Amniotic stem cell (primary cell): ENCODE results near the gene NDUFAF4.
A peak's percentile ranks its signal among the peaks of the same experiment; 100 is the strongest.

Experiments
- DNase-seq: peaks from one replicate; lab custom pipeline; 2025; lab: John Stamatoyannopoulos, UW

NDUFAF4 gene

DNA sequence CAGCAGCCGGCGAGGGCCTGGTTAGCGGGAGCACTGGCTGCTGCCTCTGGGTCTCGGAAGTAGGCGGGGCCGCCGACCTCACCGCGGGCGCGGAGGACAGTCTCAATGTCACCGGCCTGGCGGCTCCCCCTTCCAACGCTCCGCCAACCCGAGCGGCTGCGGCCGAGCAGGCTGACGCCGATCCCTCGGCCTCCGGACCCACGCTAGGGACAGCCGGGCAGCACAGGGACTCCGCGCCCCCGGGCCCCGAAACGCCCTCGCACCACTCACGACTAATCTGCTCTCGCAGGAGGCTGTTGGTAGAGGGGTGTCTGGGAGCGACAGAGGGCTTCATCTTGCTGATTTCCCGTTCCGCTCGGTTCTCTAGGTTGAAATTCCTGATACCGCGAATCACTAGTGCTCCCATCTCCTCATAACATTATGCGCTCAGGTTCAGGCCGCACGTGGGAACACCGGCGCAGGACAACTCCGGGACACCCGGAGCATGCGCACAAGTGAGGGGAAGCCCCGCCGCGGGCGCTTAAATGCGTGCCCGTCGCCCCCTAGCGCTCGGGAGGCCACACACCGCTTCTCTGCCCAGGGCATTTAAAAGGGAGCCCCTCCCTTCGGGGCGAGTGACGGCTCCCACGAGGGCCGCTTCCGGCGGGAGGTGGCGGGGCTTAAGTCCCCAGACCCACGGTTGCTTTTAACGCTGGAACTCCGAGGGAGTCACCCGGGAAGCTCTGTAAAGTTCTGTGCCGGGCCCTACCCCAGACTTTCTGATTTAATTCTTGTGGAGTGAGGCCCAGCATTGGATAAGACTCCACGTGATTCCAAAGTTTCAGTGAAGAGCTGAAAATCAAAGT lies at the start of gene NDUFAF4:
NDUFAF4 (minus strand) TSS at position 496 of the 845 bp plus-strand sequence; CDS start at position 406, 90 bp downstream.
- DNase-seq = peak; percentile 91

DNA sequence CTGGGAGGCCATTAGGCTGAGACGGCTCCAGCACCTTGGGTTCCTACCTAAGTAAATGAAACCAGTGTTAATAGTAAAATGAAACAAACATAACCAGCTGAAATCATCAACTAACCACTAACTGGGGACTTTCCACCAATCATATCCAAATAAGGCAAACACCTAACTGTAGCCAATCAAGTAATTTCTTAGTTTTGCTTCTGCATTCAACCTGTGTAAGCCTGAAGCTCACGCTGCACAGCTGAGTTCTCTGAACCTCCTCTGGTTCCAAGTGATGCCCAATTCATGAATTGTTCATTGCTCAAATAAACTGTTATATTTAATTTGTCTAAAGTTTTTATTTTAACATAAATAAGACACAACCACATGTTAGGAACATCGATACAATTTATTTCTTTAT lies 49.4 kb upstream of the NDUFAF4 start:
- no peak for DNase-seq

DNA sequence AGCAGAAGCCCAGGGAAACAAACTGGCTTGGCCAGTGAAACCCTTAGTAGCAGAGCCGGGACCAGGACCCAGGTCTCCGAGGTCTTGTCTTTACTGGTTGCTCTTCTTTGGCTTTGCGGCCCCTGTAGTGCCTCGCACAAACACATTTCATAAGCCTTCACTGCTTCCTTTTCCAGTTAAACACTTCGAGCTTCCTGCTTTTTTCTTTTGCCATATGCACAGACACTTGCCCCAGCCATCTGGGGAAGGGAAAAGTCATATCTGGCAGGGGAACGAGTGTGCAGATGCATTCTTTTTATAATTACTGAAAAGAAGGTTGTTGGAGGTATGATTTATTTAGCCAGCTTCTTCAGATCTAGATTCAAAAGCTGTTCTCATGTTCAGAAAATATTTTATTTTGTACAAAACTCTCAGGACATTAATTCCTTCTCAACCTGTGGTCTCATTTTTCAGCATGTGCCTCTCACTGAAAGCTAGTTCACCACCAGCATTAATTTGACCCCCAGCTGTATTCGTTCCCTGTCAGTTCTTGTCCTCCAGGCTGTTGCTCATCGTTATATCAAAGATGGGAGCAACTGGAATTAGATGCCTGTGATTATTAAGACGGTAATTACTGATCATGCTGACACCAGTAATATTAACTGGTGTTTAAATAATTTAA lies 46.0 kb upstream of the NDUFAF4 start:
- no peak for DNase-seq

DNA sequence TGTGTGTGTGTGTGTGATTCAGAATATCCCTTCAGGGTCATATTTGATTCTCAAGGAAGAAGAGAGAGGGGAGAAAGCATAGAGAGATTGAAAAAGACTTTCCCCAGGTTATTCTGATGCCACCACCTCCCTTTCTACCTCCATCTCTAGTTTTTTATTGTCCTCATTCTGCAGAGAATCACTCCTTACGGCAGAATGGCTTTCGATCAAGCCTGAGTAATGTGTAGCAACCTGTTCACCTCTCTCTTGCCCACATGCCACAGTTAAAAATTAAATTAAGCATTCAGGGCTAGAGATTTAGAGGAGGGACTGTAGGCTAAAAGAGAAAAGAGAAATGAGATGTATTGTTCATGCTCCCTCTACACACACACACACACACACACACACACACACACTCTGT lies 45.0 kb upstream of the NDUFAF4 start:
- DNase-seq = no peak

DNA sequence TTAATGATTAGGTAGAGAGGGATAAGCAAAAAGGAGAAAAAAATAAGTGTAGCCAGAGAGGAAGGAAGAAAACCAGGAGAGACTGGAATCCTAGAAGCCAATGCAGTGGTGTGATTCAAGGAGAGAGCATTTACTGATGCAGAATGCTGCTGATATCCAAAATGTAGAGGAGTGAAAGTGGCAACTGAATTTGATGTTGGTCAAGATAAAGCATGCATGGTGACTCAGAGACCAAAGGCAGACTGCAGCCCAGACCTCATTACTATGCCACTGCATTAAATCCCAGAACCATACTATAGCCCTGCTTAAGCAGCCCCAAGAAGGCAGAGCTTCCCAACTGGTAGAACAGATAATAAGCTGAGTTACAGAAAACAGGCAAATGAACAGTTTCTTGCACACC lies 42.6 kb upstream of the NDUFAF4 start:
- DNase-seq = no peak

DNA sequence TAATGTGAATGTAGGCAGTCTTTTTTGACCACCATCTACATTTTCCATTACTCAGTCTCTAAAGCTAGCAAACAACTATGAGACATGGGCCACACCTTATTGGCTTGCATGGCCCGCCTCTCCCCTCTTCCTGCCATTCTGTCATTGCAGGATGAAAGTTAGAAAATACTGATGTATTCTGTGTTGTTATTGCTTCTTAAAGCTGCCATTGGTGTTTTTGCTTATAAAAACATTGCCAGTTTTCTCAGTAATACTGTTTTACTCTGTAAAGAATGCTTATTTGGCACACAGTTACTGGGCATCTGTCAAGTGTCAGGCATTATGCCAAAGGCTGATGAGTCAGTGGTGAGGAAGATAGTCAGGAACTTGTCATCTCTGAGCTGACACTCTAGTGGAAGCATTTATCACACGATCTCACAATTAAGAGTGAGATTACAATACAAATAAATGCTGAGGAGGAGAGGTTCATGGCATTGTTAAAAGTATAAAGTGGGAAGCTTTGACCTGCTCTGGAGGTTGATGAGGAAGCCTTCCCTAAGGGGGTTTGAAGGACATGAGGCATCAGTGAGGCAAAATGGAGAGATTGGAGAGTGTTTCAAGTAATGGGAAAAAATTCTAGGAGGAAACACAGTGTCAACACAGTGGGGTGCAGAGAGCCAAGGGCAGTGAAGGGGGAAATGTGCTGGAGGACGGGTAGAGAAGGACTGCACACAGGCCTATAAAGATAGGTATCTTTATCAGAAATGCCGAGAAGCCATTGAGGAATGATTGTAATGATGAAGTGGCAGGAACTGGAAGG lies 41.5 kb upstream of the NDUFAF4 start:
- DNase-seq = no peak

DNA sequence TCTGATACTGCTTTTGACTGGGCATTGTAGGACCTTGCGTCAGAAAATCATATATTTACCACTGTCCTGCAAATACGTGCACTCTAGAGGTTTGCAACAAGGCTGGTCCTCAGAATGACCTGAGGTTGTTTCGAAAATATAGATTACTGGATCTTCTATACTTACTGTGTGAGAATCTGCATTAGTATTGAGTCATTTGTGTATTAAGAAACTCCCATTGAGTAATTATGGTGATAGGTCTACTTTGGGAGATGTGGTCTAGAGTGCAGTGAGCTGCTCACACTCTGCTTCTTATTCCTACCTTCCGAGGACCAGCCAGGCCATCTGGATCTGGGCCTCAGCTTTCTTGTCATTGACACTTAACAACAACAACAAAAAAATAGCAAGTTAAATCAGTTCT lies 36.4 kb upstream of the NDUFAF4 start:
- no peak for DNase-seq

DNA sequence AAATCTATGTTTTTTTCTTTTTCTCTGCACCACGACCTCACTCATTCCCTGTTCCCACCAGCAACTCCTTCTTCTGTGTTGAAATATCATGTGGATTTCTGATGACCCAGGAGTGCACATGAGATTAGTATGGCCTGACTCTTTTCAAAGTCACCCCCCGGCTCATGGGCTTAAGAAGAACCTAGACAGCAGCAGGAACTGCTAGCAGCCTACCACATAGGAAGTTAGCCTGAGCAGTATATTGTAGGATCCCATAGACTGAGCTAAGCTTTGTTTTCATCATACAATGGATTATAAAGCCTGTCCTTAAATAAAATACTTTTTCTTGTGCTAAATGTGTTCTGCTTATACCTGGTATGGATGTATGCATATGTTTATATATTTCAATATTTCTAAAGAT lies 33.5 kb upstream of the NDUFAF4 start:
- DNase-seq = no peak

DNA sequence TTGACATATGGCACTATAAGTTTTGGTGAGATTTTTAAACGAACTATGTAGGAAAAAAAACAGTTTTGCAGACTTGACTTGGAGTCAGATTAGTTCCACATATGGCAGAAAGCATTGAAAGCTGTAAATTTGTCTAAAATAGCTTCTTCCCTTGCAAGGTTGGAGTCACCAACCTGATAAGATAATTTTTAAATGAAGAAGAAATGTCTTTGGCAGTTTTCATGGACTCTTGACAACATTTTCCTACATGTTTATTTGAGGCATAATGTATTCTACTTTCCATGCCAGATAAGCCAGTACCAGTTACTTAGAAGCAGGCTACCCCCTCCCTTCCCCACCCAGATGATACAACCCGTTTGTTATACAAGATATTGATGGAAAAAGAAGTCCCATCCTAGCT lies 32.0 kb upstream of the NDUFAF4 start:
- no peak for DNase-seq

DNA sequence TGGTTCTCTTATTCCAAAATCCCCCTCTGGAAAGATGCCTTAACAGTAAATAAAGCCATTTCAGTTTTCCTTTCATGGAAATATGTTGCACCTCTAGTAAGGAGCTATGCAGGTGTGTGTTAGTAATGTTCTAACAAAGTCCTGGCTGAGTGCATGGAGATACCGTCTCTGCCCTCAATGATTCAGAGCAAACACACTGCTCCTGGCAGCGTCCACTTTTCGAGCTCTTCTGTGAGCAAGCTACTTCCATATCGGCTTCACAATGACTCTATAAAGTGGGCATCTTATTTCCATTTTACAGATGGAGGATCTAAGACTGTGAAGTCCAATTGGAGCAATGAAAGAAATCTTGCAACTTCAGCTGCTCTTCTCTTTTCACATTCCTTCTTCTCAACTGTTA lies 30.0 kb upstream of the NDUFAF4 start:
- no peak for DNase-seq

DNA sequence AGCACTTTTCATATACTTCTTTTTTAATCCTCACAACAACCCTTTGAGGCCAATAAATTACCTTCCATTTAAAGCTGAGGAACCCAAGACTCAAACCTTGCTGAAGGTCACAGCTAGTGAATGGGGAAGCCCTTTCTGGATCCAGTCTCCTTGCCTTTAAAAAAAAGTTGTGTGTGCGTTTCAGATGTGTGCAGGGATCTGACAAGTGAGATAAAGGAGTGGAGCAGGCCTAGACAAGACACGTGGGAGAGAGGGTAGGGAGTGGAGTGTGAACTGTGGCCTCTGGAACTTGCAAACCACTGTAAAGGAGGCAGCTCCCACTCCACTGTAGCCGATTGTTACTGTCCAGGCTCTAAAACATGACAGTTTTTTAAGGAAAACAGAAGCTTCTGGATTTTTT lies 28.7 kb upstream of the NDUFAF4 start:
- no peak for DNase-seq

DNA sequence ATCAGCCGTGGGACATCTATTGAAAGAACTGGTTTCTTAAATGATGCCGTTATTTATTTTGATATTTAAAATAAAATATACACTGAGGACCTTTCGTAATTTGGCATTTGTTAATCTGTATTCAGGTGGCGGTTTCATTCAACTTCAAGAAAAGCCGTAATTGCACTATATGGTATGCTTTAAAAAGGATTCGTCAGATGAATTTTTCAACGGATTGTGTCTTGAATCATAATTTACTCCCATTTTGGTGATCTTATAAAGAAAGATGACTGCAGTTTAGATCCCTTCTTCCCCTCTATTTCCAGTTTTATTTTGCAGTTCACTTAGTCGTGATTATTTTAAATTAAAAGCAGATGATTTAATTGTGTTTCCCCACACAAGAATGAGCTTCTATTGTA lies 27.6 kb upstream of the NDUFAF4 start:
- no peak for DNase-seq

DNA sequence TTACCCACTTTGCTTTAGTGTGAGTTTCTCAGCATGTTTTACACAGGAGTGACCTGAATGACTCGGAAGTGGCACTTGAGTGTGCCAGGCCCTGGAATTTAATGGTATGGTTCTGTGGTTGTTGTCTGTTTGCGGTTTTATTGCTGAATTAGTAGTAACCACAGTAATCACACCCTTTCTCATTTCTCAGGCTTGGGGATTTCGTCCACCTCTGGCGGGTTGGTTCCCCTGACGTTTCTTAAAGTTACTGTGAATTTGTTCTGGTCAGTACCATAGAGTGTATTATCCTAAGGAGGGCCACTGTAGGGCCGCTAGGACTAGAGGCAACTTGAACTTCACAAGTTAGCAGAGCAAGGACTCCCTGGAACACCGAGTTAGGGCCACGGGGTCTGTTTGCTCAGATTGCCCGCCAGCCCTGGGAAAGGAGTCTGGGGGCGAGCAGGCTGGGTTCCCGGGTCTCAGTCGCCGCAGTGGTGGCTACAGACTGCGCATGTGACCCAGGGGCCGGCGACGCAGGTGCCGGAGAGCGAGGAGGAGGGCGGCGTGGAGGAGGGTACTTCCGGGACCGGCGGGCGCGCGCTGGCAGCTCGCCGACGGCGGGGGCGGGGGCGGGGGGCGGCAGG lies 26.3 kb upstream of the NDUFAF4 start:
- DNase-seq = no peak

DNA sequence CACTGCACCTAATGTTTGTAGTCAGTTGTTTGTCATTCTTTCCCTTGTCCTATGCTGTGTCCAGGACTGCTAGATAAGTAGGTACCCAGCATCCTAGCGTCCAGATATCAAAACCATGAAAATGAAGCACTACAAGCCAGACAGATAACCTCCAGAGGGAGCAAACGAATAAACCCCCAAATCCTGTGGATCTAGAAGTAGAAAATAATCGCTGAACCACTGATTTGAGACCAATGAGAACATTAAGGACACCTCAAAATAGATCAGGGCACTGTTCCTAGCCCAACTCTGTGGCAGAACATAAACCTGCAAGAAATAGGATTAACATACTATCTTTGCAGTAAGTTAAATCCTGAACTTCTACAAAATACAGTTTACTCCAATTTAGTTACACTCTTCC lies 25.7 kb upstream of the NDUFAF4 start:
- DNase-seq = no peak

DNA sequence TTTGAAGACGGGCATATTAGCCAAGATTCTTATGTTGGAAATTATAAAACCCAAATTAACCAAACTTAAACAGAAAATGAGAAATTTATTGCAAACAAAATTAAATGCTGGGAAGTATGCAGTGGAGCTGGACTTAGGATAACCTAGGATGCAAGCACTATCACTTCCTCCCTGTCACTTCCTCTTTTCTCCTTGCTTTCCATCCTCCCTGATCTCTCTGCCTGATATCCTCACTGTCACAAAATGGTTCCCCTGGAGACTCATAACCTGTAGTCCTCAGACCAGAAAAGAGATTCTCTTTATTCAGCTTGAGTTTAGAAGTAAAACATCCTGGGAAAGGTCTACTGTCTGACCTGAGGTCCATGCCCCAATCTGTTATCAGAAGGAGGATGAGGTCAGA lies 19.4 kb upstream of the NDUFAF4 start:
- DNase-seq = no peak

DNA sequence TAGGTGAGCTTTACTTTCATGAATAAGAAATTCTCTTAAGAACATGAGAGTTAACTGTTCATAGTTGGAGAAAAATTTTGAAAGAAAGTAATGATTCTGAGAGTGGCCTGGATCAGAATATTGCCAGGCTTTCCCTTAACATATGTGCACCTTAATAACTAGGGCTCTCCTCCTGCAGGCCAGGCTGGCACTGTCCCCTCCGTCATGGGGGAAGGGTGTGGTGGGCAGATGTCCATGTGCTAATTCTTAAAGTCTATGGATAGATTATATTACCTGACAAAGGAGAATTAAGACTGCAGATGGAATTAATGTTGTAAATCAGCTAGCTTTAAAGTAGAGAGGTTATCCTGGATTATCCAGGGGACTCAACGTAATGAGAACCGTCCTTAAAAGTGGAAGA lies 15.9 kb upstream of the NDUFAF4 start:
- DNase-seq = no peak

DNA sequence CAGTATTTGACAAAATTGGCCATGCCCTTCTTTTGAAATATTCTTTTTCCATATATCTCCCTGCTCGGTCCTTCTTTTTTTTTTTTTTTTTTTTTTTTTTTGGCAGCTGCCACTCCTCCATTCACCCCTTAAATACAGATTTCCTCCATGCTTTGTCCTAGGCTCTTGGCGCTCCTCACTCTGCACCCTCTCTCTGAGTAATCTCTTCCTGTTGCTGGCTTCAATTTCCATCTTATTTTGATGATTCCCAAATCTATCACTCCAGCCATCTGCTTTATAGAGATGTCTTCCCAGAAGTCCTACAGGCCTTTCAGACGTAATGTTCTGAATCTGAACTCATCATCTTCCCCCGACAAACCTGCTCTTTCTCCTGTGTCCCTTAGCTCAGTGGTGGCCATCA lies 14.1 kb upstream of the NDUFAF4 start:
- DNase-seq = no peak

DNA sequence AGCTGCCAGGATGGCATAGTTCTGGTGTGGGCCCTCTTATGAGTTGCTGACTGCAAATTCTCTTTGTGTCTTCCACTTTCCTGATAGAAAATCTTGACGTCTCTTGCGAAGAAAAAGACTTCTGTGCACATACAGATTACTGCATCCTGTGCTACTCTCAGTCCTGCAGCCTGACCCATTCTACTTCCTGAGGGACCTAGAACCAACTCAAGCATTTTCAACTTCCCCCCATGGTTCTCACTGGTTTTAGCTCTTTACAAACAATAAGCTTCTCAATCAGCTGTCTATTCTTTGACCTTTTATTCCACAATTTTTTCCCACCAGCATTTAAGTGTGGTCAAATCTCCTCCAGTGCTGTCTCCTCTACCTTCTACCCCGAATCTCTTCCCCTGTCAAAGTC lies 13.5 kb upstream of the NDUFAF4 start:
- no peak for DNase-seq

DNA sequence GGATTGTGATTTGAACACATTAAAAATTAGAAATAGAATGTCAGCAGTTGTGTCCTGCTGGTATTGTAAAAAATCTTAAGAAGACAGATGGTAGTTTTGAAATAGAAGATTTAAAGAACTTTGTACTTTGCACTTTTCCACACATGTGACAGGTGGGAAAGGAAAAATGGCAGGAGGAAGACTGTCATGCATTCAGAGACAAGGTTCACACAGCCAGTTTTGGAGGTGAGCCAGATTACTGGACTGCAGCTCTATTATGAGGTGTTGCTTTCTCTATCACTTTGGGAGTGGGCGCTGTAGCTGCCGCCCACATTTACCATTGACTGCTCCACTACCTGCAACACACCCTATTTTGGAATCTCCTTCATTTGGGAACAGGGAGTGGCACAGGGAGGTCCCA lies 12.1 kb upstream of the NDUFAF4 start:
- DNase-seq = no peak

DNA sequence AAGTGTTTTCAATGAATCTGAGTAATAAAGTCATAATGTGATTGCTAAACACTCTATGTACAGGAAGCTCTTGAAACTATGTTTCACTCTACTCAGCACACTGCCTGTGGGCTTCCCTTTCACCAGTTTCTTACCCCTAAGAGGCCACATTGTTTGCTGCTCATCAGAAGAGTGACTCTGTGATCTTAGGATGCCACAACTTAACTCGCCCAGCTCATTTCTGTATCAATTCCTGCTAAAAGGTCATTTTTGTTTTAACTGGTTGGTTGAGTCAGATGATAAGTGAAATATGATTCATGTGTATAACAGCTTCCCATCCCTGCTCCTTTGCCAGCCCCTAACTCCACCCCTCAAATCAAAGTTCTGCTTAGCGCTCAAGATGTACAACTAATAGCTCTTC lies 9.8 kb upstream of the NDUFAF4 start:
- DNase-seq = no peak

DNA sequence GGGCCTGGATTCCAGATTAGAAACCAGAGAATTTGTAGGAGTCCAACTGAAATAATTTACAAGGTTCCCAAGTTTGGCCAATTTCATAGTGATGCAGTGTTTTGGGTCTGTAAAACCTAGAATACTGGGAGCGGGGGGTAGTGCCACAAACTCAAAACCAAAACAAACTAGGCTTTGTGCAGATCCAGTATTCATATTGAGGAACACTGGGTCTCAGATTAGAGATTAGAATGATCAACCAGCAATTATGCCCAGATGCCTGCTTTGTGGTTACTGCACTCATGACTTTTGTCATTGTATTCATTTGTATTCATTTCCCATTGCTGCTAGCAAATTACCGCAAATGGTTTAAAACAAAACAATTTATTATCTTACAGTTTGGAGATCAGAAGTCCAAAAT lies 3.2 kb upstream of the NDUFAF4 start:
- no peak for DNase-seq

DNA sequence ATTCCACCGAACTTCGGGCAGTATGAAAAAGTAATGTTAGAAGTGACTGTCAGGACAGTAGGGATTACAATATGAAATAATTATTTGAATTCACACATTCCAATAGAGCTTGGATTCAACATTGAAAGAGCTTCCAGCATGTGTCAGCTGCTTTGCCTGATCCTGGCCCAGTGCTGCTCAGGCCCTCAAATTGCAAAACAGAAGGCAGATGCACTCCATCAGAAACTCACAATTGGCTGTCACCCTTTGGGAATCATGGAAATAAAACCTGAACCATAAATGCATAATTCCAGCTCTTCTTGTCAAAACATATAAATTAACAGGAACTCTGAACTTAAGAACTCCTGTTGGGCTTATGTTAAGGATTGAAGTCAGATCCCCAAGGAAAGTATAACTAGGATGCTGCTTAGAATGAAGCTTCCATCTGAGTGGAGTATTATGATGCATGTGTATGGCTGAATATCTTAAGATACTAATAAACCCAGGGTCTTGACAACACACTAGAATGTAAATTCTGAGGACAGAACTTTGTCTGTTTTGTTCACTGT lies 1.8 kb upstream of the NDUFAF4 start:
- DNase-seq = no peak
